ENCODE measurements around the gene LMTK2.

Gene LMTK2

DNA sequence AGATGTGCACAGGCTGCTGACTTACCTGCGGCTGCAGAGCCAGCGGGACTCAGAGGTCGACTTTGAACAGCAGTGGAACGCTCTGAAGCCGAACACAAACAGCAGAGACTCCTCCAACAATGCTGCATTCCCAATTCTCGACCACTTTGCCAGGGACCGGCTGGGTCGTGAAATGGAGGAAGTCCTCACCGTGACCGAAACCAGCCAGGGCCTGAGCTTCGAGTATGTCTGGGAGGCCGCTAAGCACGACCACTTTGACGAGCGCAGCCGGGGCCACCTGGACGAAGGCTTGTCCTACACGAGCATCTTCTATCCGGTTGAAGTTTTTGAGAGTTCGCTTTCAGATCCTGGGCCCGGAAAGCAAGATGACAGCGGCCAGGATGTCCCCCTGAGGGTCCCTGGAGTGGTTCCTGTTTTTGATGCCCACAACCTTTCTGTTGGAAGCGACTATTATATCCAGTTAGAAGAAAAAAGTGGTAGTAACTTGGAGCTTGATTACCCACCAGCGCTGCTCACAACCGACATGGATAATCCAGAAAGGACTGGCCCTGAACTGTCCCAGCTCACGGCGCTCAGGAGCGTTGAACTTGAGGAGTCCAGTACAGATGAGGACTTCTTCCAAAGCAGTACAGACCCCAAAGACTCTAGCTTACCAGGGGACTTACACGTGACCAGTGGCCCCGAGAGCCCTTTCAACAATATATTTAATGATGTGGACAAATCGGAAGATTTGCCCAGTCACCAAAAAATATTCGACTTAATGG is 85.2 kb downstream of the LMTK2 start:
- Histone ChIP-seq H3K27me3 (ENCODE audit: insufficient read depth, low read length, poor library complexity) (no peaks in the 10 kb centered on the region), H2AFZ (ENCODE audit: low read depth, low read length) (no peak overlapping the region), H3K4me1 (ENCODE audit: insufficient read depth, low read length) (no peaks in the 10 kb centered on the region), H3K79me2 (ENCODE audit: insufficient read depth, low read length) (no peaks in the 10 kb centered on the region), H3K9ac (ENCODE audit: low read depth, low read length) (no peak overlapping the region), H4K20me1 (ENCODE audit: insufficient read depth, low read length) (peaks cover 7% of the 10 kb centered on the region), H3K27ac (ENCODE audit: low read length) (no peak overlapping the region), H3K9me3 (ENCODE audit: insufficient read depth, low read length, severe bottlenecking) (no peaks in the 10 kb centered on the region), H3K4me2 (ENCODE audit: insufficient read depth, low read length) (no peak overlapping the region), H3K4me3 (ENCODE audit: low read depth in 1 of 2, low read length in 2 of 2) (no peak overlapping the region), H3K36me3 (ENCODE audit: insufficient read depth, low read length) (peaks cover 70% of the 10 kb centered on the region)
- ATAC-seq (ENCODE audit: insufficient read depth, low read depth) (no peak), DNase-seq (no peak)
- TF ChIP-seq, protein P1, sequence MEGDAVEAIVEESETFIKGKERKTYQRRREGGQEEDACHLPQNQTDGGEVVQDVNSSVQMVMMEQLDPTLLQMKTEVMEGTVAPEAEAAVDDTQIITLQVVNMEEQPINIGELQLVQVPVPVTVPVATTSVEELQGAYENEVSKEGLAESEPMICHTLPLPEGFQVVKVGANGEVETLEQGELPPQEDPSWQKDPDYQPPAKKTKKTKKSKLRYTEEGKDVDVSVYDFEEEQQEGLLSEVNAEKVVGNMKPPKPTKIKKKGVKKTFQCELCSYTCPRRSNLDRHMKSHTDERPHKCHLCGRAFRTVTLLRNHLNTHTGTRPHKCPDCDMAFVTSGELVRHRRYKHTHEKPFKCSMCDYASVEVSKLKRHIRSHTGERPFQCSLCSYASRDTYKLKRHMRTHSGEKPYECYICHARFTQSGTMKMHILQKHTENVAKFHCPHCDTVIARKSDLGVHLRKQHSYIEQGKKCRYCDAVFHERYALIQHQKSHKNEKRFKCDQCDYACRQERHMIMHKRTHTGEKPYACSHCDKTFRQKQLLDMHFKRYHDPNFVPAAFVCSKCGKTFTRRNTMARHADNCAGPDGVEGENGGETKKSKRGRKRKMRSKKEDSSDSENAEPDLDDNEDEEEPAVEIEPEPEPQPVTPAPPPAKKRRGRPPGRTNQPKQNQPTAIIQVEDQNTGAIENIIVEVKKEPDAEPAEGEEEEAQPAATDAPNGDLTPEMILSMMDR (IDR thresholded peaks at IDR 0.05; ENCODE audit: borderline replicate concordance, extremely low read depth, low read length, poor library complexity, severe bottlenecking) = no peak
- no peak for TF ChIP-seq EZH2 (IDR thresholded peaks at IDR 0.05; ENCODE audit: borderline replicate concordance, low read depth, low read length, severe bottlenecking)

DNA sequence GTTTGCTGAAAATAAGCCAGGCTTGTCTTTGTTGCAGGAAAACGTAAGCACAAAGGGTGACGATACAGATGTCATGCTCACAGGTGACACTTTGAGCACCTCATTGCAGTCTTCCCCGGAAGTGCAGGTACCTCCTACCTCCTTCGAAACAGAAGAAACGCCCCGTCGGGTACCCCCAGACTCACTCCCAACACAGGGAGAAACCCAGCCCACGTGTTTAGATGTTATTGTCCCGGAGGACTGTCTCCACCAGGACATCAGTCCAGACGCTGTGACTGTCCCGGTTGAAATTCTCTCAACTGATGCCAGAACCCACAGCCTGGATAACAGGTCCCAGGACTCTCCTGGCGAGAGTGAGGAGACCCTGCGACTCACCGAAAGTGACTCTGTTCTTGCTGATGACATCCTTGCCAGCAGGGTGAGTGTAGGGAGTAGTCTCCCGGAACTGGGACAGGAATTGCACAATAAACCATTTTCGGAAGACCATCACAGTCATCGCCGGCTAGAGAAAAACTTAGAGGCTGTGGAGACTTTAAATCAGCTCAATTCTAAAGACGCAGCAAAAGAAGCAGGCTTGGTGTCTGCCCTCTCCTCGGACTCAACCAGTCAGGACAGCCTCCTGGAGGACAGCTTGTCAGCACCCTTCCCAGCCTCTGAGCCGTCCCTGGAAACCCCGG is 86.3 kb downstream of the LMTK2 start:
- no peaks in the 10 kb centered on the region for H3K79me2 ChIP-seq (ENCODE audit: insufficient read depth, low read length)
- no peak for DNase-seq
- H3K4me1 ChIP-seq (ENCODE audit: insufficient read depth, low read length) = no peaks in the 10 kb centered on the region
- peaks cover 11% of the 10 kb centered on the region for H4K20me1 ChIP-seq (ENCODE audit: insufficient read depth, low read length)
- H3K4me2 ChIP-seq (ENCODE audit: insufficient read depth, low read length) = no peak overlapping the region
- H3K27ac ChIP-seq (ENCODE audit: low read length) = no peak overlapping the region
- TF ChIP-seq, protein P1 (IDR thresholded peaks at IDR 0.05; ENCODE audit: borderline replicate concordance, extremely low read depth, low read length, poor library complexity, severe bottlenecking) = no peak
- no peak for TF ChIP-seq EZH2 (IDR thresholded peaks at IDR 0.05; ENCODE audit: borderline replicate concordance, low read depth, low read length, severe bottlenecking)
- H3K4me3 ChIP-seq (ENCODE audit: low read depth in 1 of 2, low read length in 2 of 2) = no peak overlapping the region
- H3K36me3 ChIP-seq (ENCODE audit: insufficient read depth, low read length) = peaks cover 64% of the 10 kb centered on the region
- ATAC-seq (ENCODE audit: insufficient read depth, low read depth) = no peak
- no peak overlapping the region for H3K9ac ChIP-seq (ENCODE audit: low read depth, low read length)
- no peak overlapping the region for H2AFZ ChIP-seq (ENCODE audit: low read depth, low read length)
- H3K9me3 ChIP-seq (ENCODE audit: insufficient read depth, low read length, severe bottlenecking) = no peaks in the 10 kb centered on the region
- H3K27me3 ChIP-seq (ENCODE audit: insufficient read depth, low read length, poor library complexity) = no peaks in the 10 kb centered on the region

DNA sequence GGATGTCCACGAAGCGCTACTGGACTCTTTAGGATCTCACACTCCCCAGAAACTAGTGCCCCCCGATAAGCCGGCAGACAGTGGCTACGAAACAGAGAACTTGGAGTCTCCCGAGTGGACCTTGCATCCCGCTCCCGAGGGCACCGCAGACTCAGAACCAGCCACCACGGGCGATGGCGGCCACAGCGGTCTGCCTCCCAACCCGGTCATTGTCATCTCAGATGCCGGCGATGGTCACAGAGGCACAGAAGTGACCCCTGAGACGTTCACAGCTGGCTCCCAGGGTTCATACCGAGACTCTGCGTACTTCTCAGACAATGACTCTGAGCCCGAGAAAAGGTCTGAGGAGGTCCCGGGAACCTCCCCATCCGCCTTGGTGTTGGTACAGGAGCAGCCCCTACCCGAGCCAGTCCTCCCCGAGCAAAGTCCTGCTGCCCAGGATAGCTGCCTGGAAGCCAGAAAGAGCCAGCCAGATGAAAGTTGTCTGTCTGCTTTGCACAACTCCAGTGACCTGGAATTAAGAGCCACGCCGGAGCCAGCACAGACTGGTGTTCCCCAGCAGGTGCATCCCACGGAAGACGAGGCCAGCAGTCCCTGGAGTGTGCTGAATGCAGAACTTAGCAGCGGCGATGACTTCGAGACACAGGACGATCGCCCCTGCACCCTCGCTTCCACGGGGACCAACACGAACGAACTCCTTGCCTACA is 87.0 kb downstream of the LMTK2 start:
- Histone ChIP-seq H3K36me3 (ENCODE audit: insufficient read depth, low read length) (peaks cover 60% of the 10 kb centered on the region), H3K27ac (ENCODE audit: low read length) (no peak overlapping the region), H3K9ac (ENCODE audit: low read depth, low read length) (no peak overlapping the region), H3K27me3 (ENCODE audit: insufficient read depth, low read length, poor library complexity) (no peaks in the 10 kb centered on the region), H3K79me2 (ENCODE audit: insufficient read depth, low read length) (no peaks in the 10 kb centered on the region), H3K4me1 (ENCODE audit: insufficient read depth, low read length) (no peaks in the 10 kb centered on the region), H3K4me2 (ENCODE audit: insufficient read depth, low read length) (no peak overlapping the region), H4K20me1 (ENCODE audit: insufficient read depth, low read length) (peaks cover 11% of the 10 kb centered on the region), H2AFZ (ENCODE audit: low read depth, low read length) (no peak overlapping the region), H3K9me3 (ENCODE audit: insufficient read depth, low read length, severe bottlenecking) (no peaks in the 10 kb centered on the region), H3K4me3 (ENCODE audit: low read depth in 1 of 2, low read length in 2 of 2) (no peak overlapping the region)
- TF ChIP-seq, protein P1 (IDR thresholded peaks at IDR 0.05; ENCODE audit: borderline replicate concordance, extremely low read depth, low read length, poor library complexity, severe bottlenecking) = no peak
- no peak for TF ChIP-seq EZH2 (IDR thresholded peaks at IDR 0.05; ENCODE audit: borderline replicate concordance, low read depth, low read length, severe bottlenecking)
- no peak for ATAC-seq (ENCODE audit: insufficient read depth, low read depth)
- DNase-seq = no peak
